Activated effector memory CD4-positive, alpha-beta T cell treated with Interleukin-2 at 50 U/mL for 16 hours (primary cell): Measurements from ENCODE around the gene NBAS.
"Not testable (repeated sequence)": the region's sequence is repeated elsewhere in the genome, so short reads cannot be mapped to it uniquely, and the experiment has no call there.

Experiments used
- DNase-seq: peaks from one replicate; pipeline ENCODE4 v3.0.0-alpha.2; 2020

Gene NBAS

DNA sequence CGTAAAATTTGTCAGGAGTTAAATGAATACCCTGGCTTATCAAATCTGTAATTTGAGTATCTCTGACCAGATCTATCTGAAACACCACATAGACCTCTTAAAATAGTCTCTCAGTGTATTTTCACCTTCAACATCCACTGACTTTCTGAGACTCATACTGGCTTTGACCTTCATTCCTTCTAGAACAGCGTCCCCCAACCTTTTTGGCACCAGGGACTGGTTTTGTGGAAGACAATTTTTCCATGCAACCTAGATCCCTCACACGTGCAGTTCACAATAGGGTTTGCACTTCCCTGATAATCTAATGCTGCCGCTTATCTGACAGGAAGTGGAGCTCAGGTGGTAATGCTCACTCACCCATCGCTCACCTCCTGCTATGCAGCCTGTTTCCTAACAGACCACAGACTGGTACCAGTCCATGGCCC, 3.2 kb downstream of the NBAS start:
- no peak for DNase-seq

DNA sequence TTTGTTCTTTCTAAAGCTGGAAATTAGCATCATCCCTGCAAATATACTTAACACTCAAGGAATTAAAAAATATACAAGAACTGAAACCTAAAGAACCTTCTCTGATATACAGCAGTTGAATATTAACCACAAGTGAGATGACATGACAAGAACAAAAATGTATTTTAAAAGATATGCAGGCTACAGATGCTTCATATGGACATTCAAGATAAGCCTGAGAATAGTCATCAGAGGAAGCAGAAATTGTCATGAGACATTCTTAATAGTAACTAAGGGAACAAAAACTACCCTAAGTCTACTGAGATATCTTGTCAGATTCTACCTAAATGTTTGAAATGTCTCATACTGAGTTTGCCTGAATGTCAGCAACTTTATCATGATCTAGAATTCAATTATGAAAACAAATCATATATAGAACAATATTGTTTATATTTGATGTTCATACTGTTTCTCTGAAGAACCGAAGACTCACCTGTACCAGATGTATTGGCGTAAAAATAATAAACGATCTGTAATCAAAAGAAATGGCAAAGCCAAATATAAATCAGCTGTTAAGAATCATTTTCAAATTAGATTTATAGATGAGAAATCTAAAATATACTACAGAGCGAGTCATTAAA, 4.7 kb downstream of the NBAS start:
- DNase-seq, result no peak

DNA sequence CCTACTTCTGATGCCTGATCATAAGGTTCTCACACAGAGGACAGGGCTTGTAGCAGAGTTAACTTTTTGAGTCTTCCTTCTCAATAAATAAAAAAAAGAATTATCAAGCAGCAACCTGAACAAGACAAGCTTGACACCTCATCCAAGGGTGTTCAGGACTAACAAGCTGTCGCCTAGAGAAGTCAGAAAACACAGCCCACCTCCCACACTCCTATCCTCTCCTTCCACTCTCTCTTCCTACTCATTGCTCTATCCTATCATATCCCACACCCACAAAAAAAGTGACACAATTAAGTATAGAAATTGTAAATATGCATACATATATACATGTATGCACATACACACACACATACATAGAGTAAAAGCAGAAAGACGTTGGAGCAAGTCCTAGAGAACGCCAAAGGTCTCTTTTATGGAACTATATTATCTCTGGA, 5.4 kb downstream of the NBAS start:
- no peak for DNase-seq

DNA sequence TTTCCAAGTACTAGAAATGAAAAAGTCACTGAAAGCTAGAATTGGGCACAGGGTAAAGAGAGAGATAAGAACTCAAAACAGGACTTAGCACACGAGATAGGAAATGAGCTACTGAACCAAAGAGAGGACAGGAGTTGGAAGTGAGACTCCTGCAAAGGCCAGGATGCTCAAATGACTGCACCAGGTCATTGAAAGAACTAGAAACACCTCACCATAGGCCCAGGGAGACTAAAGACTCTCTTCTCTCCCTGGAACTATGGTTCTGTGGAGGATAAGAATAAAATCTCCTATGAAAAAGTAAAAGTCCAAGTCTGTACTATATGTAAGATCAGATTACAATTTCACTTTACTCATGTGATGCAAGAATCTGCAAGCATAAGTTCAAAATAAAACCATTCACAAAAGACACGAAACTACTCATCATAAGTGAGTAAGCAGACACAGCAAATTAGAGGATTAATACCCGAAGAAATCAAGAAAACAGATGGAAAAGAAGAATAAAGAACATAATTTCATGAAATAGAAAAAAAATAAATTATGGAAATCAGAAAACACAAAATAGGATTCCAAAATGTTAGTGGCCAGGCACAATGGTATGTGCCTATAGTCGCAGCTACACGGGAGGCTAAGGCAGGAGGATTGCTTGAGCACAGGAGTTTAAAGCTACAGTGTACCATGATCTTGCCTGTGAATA, 6.5 kb downstream of the NBAS start:
- DNase-seq, result no peak

DNA sequence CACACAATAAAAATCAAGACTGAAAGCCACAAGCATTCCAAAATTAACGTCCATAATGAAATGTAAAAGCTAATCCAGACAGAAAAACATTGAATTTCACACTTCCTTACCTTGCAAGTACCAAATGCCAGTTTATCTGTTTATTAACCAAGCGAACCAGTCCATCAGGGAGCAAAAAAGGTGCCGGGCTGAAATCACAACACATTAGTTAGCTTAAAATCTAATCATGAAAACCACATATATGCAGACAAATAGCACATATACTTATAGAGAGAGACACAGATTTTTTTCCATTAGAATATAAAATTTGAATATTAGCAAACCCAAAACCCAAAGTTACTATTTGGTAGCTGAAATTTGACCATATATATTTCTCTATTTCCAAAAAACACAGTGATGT, 7.2 kb downstream of the NBAS start:
- no peak for DNase-seq

DNA sequence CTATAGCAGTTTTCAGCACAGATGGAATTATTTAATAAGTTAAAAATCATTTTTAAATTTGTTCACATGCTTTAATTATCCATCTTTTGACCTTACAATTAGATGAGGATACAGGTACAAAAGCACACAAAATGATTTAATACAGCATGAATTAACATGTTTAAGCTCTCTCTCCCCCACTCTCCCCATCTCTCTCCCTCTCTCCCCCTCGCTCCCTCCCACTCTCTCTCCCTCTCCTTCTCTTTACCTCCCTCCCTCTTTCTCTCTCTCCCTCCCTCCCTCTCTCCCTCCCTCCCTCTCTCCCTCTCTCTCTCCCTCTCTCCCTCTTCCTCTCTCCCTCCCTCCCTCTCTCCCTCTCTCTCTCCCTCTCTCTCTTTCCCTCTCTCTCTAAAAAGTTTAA, 7.6 kb downstream of the NBAS start:
- DNase-seq, result no peak

DNA sequence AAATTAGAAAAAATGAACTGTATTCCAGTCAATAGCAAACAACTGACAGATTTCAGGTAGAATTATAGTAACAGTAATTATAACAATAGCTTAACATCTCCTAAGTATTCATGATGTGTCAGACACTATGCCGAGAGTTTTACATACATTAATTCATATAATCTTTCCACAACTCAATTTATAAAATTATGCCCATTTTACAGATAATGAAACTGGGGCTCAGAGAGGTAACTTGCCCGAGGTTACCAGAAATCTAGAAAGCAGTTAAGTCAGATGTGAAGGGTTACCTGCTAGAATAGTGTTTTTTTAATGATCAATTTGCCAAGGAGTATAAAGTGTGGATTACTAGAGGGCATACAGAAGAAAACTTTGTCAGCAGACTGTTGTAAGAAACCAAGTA, 12.2 kb downstream of the NBAS start:
- DNase-seq, result no peak

DNA sequence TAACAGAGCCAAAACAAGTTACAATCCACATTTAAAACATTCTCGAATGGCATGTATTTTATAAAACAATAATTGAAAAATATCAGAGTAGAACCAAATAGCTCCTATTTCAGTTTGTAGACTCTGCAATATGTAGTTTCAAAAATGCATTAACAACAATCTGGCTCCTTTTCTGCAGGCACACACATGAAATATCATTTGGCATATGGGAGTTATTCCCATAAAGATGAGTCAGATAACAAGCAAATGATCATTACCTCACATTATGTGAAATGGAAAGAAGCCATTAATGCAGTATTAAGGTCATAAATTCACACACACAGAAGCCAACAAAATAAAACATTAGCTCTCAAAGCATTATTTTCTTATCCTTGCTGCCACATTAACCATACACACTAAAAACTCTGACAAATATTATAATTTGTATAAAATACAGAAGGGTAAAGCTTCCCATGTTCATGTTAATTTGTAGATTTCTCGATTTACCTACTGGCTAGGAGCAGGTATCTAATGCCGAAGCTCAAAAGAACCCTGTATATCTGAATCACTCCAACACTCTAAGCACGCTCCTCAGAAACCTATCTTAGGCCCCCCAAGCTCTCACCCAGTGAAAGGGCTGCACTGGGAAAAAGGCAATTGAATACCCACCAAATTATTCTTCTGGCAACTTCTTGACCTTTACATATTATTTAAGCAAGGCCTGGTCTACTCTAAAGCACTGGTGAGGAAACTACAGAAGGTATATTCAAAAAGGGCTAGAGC, 13.8 kb downstream of the NBAS start:
- no peak for DNase-seq

DNA sequence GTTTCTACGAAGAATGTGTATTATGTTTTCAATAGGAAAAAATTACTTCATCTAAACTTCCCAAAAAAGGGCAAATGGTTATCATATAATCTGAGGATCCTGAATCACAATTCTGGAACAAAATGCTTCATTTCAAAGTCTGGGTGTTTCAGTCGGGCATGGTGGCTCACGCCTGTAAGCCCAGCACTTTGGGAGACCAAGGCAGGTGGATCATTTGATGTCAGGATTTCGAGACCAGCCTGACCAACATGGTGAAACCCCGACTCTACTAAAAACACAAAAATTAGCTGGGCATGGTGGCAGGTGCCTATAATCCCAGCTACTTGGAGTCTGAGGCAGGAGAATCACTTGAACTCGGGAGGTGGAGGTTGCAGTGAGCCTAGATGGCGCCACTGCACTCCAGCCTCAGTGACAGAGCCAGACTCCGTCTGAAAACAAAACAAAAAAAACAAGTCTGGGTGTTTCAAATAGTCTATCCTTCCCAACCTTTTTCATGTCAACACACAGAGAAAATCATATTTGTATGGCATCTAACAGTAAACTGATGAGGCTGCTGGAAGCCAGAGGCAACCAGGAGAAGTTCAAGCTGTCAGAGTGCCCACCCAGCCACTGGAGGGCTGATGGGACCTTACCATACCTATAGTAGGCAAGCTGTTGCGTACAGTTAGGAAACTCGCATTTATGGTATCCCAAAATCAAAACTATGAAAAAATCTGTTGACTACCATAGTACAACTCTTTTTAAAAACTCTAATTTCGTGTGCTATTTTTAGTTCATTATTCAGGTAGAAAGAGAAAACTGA, 14.6 kb downstream of the NBAS start:
- no peak for DNase-seq

DNA sequence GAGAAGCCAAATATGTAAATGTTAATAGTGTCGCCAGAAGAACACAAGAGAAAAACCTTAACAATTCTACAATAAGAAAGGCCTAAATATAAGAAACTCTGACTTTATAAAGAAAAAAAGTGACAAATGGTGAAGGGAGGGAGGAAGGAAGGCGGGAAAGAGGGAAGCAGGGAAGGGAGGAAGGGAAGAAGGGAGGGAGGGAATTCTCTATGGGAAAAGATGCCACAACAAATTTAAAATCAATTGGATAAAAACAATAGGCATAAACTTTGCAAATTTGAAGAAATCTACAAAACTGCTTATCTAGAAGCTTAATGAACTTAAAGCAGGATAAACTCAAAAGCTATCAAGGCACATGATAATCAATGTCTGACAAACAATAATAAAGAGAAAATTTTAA, 16.9 kb downstream of the NBAS start:
- DNase-seq, result no peak

DNA sequence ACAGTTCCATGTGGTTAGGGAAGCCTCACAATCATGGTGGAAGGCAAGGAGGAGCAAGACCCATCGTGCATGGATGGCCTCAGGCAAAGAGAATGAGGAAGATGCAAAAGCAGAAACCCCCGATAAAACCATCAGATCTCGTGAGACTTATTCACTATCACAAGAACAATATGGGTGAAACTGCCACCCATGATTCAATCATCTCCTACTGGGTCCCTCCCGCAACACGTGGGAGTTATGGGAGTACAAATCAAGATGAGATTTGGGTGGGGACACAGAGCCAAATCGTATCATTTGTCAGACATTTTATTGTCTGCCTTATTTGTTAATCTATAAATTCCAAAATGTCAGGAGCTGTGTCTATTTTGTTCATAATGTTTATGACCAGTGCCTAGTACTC, 17.6 kb downstream of the NBAS start:
- DNase-seq, result no peak

DNA sequence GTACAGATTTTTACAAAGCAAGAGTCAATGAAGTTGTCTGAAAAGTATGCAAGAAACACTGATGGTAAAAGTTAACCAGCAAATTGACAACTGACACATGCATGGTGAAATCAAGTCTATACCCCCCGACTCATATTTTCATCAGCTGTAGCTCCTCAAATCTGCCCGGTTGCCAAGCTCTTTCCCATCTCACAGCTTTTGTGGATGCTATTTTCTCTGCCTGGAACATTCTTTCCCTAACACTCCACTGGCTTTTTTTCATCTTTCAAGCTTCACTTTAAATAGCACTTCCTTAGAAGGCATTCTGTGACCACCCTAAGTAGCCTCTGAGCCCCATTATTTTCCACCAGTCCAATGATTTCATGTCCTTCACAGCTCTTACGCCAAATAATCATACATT, 18.1 kb downstream of the NBAS start:
- DNase-seq, result no peak

DNA sequence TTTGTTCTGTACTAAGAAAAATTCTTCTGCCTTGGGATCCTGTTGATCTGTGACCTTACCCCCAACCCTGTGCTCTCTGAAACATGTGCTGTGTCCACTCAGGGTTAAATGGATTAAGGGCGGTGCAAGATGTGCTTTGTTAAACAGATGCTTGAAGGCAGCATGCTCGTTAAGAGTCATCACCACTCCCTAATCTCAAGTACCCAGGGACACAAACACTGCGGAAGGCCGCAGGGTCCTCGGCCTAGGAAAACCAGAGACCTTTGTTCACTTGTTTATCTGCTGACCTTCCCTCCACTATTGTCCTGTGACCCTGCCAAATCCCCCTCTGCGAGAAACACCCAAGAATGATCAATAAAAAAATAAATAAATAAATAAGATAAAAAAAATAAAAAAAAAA, 18.9 kb downstream of the NBAS start:
- not testable (repeated sequence) for DNase-seq

DNA sequence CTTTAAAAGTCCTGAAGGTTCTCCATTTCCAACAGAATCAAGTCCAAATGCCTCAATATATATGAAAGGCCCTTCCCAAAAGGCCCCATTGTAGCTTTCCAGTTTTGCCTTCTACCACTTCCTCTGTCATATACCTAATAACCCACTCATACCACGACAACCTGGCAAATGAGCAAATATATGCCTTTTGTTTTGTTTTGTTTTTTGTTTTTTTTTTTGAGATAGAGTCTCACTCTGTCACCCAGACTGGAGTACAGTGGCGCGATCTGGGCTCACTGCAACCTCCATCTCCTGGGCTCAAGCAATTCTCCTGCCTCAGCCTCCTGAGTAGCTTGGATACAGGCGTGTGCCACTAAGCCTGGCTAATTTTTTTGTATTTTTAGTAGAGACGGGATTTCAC, 20.6 kb downstream of the NBAS start:
- not testable (repeated sequence) for DNase-seq

DNA sequence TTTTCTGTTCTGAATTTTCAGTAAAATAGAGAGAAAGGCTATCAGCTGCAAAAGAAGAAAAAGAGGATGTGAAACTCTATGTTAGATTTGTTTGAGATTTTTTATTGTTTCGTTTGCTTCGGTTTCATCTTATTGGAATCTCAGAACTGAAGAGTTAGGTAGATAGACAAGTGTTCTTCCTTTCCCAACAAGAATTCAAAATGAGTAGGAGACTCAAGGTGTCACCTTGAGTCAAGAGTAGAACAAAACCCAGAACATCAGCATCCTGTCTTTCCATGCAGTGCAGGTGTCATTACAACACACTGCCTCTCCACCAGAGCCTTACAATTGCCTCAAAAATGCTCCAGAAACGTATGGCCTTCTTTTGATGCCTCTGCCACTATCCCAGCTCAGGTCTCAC, 21.1 kb downstream of the NBAS start:
- DNase-seq, result no peak

DNA sequence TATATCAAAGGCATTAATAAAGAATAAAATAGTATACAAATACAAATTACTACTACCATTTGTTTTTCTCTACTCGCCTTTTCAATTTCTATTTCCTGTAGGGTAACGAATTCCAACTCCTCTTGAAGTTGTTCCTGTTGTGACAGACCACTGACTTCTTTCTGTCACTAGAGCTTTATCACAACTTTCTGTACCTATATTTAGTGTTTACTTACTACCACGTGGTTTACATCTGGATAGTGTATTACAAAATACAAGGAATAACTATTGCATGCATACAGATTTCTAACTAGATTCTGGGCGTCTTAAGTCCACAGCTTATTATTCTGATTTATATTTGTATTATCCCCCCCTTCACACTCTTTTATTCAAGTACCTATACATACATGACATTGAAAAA, 22.3 kb downstream of the NBAS start:
- no peak for DNase-seq

DNA sequence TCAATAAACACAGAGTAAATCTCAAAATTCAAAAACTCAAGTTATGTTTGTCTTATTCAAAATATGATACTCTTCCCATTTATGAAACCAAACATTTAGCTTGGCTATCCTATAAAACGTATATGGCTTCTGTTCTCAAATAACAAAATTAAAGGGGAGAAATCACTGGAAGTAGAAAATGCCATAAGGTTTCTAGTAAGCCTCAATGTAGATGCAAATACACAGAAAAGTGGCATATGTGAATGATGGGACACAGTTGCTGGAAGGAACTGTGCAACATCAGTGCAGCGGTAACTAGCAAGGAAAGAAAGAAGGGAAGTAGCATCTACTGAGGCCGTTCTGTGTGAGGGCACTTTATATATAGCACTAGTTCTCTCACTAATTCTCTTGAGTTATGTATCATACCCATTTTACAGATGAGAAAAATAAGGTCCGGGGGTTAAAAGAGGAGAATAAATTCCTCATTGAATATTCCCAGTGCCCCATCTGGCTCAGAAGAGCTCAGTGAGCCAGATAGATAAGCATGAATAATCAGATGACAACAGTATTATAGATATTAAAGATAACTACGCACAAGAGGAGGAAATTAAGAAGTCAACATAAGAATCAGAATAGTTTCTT, 27.2 kb downstream of the NBAS start:
- no peak for DNase-seq

DNA sequence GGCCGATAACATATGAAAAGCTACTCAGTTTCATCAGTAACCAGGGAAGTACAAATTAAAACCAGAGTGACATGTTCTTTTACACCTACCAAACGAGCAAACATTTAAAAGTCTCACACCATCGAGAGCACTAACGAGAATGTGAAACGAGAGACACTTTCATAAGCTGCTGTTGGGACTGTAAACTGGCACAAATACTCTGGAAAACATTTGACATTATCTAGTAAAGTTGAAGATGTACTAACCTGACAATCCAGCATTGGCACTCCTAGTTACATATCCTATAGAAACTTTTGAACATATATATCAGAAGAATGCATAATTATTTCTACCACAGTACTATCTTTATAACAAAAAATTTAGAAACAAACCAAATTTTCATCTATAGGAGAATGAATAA, 28.1 kb downstream of the NBAS start:
- DNase-seq, result no peak

DNA sequence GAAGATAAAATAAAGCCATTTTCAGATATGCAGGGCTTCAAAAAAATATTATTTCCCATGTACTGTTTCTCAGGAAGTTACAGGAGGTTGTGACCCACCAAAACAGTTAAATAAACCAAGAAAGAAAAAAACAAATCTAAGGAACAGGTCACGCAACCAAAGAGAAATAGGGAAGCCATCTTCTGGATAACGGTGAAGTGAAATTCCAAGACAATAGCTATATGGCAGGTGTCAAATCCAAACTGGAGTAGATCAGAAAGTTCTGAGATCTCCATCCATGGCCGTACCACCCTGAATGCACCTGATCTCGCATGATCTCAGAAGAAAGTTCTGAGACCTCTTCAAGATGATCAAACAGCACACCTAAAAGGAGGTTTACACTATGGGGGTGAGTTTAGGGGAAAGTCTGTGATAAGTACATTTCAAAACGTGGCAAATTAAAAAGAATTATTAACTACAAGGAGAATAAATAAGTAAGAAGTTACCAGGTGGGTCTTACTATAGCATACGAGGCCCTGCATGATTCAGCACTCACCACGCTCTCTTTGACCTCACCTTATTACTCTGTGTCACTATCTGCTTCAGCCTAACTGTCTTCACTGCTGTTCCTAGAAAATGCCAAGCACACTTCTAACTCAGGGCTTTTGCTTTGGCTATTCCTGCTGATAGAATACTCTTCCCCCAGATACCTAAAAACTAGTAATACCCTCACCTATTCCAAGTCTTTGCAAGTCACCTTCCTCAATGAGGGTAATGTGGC, 29.9 kb downstream of the NBAS start:
- DNase-seq, result no peak

DNA sequence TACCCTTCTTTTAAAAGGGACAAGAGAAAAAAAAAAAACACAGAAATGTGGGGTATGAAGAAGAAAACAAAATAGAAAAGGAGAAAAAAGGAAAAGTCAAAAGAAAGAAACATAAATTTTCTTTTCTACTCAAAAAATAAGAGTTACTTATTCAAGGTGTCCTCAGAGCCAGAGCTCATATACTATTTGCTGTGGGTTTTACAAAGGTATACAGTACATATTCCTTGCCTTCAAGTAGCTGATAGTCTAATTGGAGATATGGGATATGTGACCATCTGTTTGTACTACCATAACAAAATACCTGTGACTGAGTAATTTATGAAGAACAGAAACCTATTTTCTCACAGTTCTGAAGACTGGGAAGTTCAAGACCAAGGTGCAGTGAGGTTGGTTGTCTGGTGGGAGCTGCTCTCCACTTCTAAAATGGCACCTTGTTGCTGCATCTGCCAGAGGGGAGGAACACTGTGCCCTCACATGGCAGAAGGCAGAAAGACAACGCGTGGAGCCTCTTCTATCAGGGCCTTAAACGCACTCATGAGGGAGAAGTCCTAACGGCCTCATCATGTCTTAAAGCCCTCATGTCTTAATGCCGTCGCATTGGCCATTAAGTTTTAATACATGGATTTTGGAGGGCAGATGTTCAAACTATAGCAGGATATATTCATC, 33.9 kb downstream of the NBAS start:
- no peak for DNase-seq

DNA sequence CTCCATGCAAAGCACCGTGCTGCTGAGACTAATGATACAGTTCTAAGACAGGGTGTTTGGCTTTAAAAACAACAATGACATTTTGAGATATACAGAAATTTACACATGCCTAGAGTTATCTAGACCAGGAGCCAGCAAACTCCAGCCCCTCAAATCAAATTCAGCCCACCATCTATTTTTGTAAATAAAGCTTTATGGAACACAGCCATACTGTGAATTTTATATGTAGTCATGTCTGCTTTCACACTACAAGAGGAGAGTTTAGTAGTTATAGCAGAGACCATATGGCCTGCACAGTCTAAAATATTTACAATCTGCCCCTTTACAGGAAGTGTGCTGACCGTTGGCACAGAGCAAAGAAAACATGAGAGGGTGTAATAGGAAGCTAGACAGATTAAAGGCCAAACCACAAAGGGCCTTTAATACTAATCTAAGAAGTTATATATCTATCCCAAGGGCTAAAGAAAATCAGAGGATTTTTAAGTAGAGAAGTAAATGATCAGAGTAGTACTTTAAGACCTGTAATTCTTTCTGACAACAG, 39.4 kb downstream of the NBAS start:
- no peak for DNase-seq
